ENCODE measurements around the gene OR2B3.
"Not testable (repeated sequence)": the region's sequence is repeated elsewhere in the genome, so short reads cannot be mapped to it uniquely, and the experiment has no call there.

OR2B3 gene

GRCh38 chr6:29087213-29087612 is at the start of gene OR2B3:
OR2B3 (minus strand) TSS chr6:29087313; CDS start chr6:29087248, 65 bp downstream.
- Histone ChIP-seq H3K36me3 (ENCODE audit: control insufficient read depth, insufficient read depth, low read length, severe bottlenecking) (no peaks in the 10 kb centered on the region), H3K4me3 (ENCODE audit: low read length) (no peak within 1 kb of the TSS), H3K27me3 (replicated peaks; ENCODE audit: control insufficient read depth, insufficient read depth, low read length) (no peaks in the 10 kb centered on the region), H3K9ac (ENCODE audit: low read length) (no peak within 1 kb of the TSS), H3K4me1 (ENCODE audit: control insufficient read depth, insufficient read depth, low read length) (no peaks in the 10 kb centered on the region), H3K9me3 (ENCODE audit: control insufficient read depth, low read length) (no peaks in the 10 kb centered on the region)
- no peak for DNase-seq (ENCODE audit: low read depth)

GRCh38 chr6:29131691-29132090 is 44.6 kb upstream of the OR2B3 start:
- no peaks in the 10 kb centered on the region for H3K27me3 ChIP-seq (replicated peaks; ENCODE audit: control insufficient read depth, insufficient read depth, low read length)
- no peaks in the 10 kb centered on the region for H3K9me3 ChIP-seq (ENCODE audit: control insufficient read depth, low read length)
- H3K36me3 ChIP-seq (ENCODE audit: control insufficient read depth, insufficient read depth, low read length, severe bottlenecking), result no peaks in the 10 kb centered on the region
- H3K4me3 ChIP-seq (ENCODE audit: low read length), result no peak overlapping the region
- no peak overlapping the region for H3K9ac ChIP-seq (ENCODE audit: low read length)
- no peak for DNase-seq (ENCODE audit: low read depth)
- no peaks in the 10 kb centered on the region for H3K4me1 ChIP-seq (ENCODE audit: control insufficient read depth, insufficient read depth, low read length)

- Histone ChIP-seq H3K36me3 (ENCODE audit: control insufficient read depth, insufficient read depth, low read length, severe bottlenecking) (no peaks in the 10 kb centered on the region), H3K27me3 (replicated peaks; ENCODE audit: control insufficient read depth, insufficient read depth, low read length) (no peaks in the 10 kb centered on the region), H3K9me3 (ENCODE audit: control insufficient read depth, low read length) (no peaks in the 10 kb centered on the region), H3K9ac (ENCODE audit: low read length) (no peak overlapping the region), H3K4me3 (ENCODE audit: low read length) (no peak overlapping the region), H3K4me1 (ENCODE audit: control insufficient read depth, insufficient read depth, low read length) (no peaks in the 10 kb centered on the region)
- no peak for DNase-seq (ENCODE audit: low read depth)
These were observed 43.5 kb upstream of the OR2B3 start for GRCh38 chr6:29130644-29131043.

- H3K9ac ChIP-seq (ENCODE audit: low read length), result no peak overlapping the region
These were observed 42.4 kb upstream of the OR2B3 start for GRCh38 chr6:29129326-29130012.

GRCh38 chr6:29114964-29115363 is 27.9 kb upstream of the OR2B3 start:
- H3K9ac ChIP-seq (ENCODE audit: low read length); H3K4me1 ChIP-seq (ENCODE audit: control insufficient read depth, insufficient read depth, low read length); H3K27me3 ChIP-seq (replicated peaks; ENCODE audit: control insufficient read depth, insufficient read depth, low read length); H3K36me3 ChIP-seq (ENCODE audit: control insufficient read depth, insufficient read depth, low read length, severe bottlenecking); H3K9me3 ChIP-seq (ENCODE audit: control insufficient read depth, low read length); H3K4me3 ChIP-seq (ENCODE audit: low read length); DNase-seq (ENCODE audit: low read depth): not testable (repeated sequence)

More at GRCh38 chr6:29129326-29130012, 42.4 kb upstream of the OR2B3 start:
- DNase-seq (ENCODE audit: low read depth), result no peak
- Histone ChIP-seq H3K36me3 (ENCODE audit: control insufficient read depth, insufficient read depth, low read length, severe bottlenecking) (no peaks in the 10 kb centered on the region), H3K4me1 (ENCODE audit: control insufficient read depth, insufficient read depth, low read length) (no peaks in the 10 kb centered on the region), H3K9me3 (ENCODE audit: control insufficient read depth, low read length) (no peaks in the 10 kb centered on the region), H3K4me3 (ENCODE audit: low read length) (no peak overlapping the region), H3K27me3 (replicated peaks; ENCODE audit: control insufficient read depth, insufficient read depth, low read length) (no peaks in the 10 kb centered on the region)

- DNase-seq (ENCODE audit: low read depth), result no peak
These were observed 25.0 kb upstream of the OR2B3 start for GRCh38 chr6:29112135-29112534.

GRCh38 chr6:29107758-29108157 is 20.6 kb upstream of the OR2B3 start, which contains the start of gene OR2J3:
OR2J3 (plus strand) TSS chr6:29108058; CDS start chr6:29111891, 3,833 bp downstream.
- Histone ChIP-seq H3K9me3 (ENCODE audit: control insufficient read depth, low read length) (no peaks in the 10 kb centered on the region), H3K27me3 (replicated peaks; ENCODE audit: control insufficient read depth, insufficient read depth, low read length) (no peaks in the 10 kb centered on the region), H3K4me3 (ENCODE audit: low read length) (no peak within 1 kb of the TSS), H3K36me3 (ENCODE audit: control insufficient read depth, insufficient read depth, low read length, severe bottlenecking) (no peaks in the 10 kb centered on the region), H3K9ac (ENCODE audit: low read length) (no peak within 1 kb of the TSS), H3K4me1 (ENCODE audit: control insufficient read depth, insufficient read depth, low read length) (no peaks in the 10 kb centered on the region)
- DNase-seq (ENCODE audit: low read depth), result no peak

More at GRCh38 chr6:29112135-29112534, 25.0 kb upstream of the OR2B3 start:
- no peaks in the 10 kb centered on the region for H3K9me3 ChIP-seq (ENCODE audit: control insufficient read depth, low read length)
- no peaks in the 10 kb centered on the region for H3K4me1 ChIP-seq (ENCODE audit: control insufficient read depth, insufficient read depth, low read length)
- no peak overlapping the region for H3K4me3 ChIP-seq (ENCODE audit: low read length)
- H3K27me3 ChIP-seq (replicated peaks; ENCODE audit: control insufficient read depth, insufficient read depth, low read length), result no peaks in the 10 kb centered on the region
- H3K36me3 ChIP-seq (ENCODE audit: control insufficient read depth, insufficient read depth, low read length, severe bottlenecking), result no peaks in the 10 kb centered on the region
- H3K9ac ChIP-seq (ENCODE audit: low read length), result no peak overlapping the region

- no peak for DNase-seq (ENCODE audit: low read depth)
- H3K27me3 ChIP-seq (replicated peaks; ENCODE audit: control insufficient read depth, insufficient read depth, low read length), result no peaks in the 10 kb centered on the region
These were observed 12.1 kb upstream of the OR2B3 start, which contains the start of gene OR2J1 for GRCh38 chr6:29099190-29099589. OR2J1 (plus strand) TSS chr6:29099490; CDS start chr6:29100943, 1,453 bp downstream.

GRCh38 chr6:29097803-29098202 is 10.7 kb upstream of the OR2B3 start:
- Histone ChIP-seq H3K36me3 (ENCODE audit: control insufficient read depth, insufficient read depth, low read length, severe bottlenecking) (no peaks in the 10 kb centered on the region), H3K27me3 (replicated peaks; ENCODE audit: control insufficient read depth, insufficient read depth, low read length) (no peaks in the 10 kb centered on the region), H3K4me3 (ENCODE audit: low read length) (no peak overlapping the region), H3K9me3 (ENCODE audit: control insufficient read depth, low read length) (no peaks in the 10 kb centered on the region), H3K4me1 (ENCODE audit: control insufficient read depth, insufficient read depth, low read length) (no peaks in the 10 kb centered on the region), H3K9ac (ENCODE audit: low read length) (no peak overlapping the region)
- DNase-seq (ENCODE audit: low read depth), result no peak

More at GRCh38 chr6:29099190-29099589, 12.1 kb upstream of the OR2B3 start, which contains the start of gene OR2J1:
- Histone ChIP-seq H3K9ac (ENCODE audit: low read length) (no peak within 1 kb of the TSS), H3K36me3 (ENCODE audit: control insufficient read depth, insufficient read depth, low read length, severe bottlenecking) (no peaks in the 10 kb centered on the region), H3K4me3 (ENCODE audit: low read length) (no peak within 1 kb of the TSS), H3K4me1 (ENCODE audit: control insufficient read depth, insufficient read depth, low read length) (no peaks in the 10 kb centered on the region), H3K9me3 (ENCODE audit: control insufficient read depth, low read length) (no peaks in the 10 kb centered on the region)

GRCh38 chr6:29092957-29093356 is 5.8 kb upstream of the OR2B3 start:
- no peaks in the 10 kb centered on the region for H3K36me3 ChIP-seq (ENCODE audit: control insufficient read depth, insufficient read depth, low read length, severe bottlenecking)

GRCh38 chr6:29082457-29082856 is 4.7 kb downstream of the OR2B3 start:
- Histone ChIP-seq H3K4me1 (ENCODE audit: control insufficient read depth, insufficient read depth, low read length) (no peaks in the 10 kb centered on the region), H3K9me3 (ENCODE audit: control insufficient read depth, low read length) (no peaks in the 10 kb centered on the region), H3K27me3 (replicated peaks; ENCODE audit: control insufficient read depth, insufficient read depth, low read length) (no peaks in the 10 kb centered on the region), H3K9ac (ENCODE audit: low read length) (no peak overlapping the region), H3K4me3 (ENCODE audit: low read length) (no peak overlapping the region), H3K36me3 (ENCODE audit: control insufficient read depth, insufficient read depth, low read length, severe bottlenecking) (no peaks in the 10 kb centered on the region)
- DNase-seq (ENCODE audit: low read depth), result no peak

More at GRCh38 chr6:29092957-29093356, 5.8 kb upstream of the OR2B3 start:
- Histone ChIP-seq H3K27me3 (replicated peaks; ENCODE audit: control insufficient read depth, insufficient read depth, low read length) (no peaks in the 10 kb centered on the region), H3K4me3 (ENCODE audit: low read length) (no peak overlapping the region), H3K4me1 (ENCODE audit: control insufficient read depth, insufficient read depth, low read length) (no peaks in the 10 kb centered on the region), H3K9me3 (ENCODE audit: control insufficient read depth, low read length) (no peaks in the 10 kb centered on the region), H3K9ac (ENCODE audit: low read length) (no peak overlapping the region)
- no peak for DNase-seq (ENCODE audit: low read depth)

All from adipocyte (in vitro differentiated cells).